22Rv1 (cell line): ENCODE measurements around the gene CCDC102B.

Experiments
- H3K27ac ChIP-seq: fragments of 450-650 bp; 2 replicates; pipeline ENCODE4 v1.5.1; 2017
- ZFX ChIP-seq: fragments of 450-650 bp; IDR thresholded peaks from 2 replicates; pipeline ENCODE4 v1.6.1; 2017; ENCODE audit warnings: antibody characterized with exemption, borderline replicate concordance
- TF ChIP-seq, protein P1 (sequence below): fragments of 450-650 bp; IDR thresholded peaks from 2 replicates; pipeline ENCODE4 v1.5.1; 2017; ENCODE audit warnings: mild to moderate bottlenecking

Gene CCDC102B

GRCh38 chr18:68840554-68841263 is 42.8 kb downstream of the CCDC102B start:
- no peak for TF ChIP-seq ZFX
- TF ChIP-seq, protein P1, sequence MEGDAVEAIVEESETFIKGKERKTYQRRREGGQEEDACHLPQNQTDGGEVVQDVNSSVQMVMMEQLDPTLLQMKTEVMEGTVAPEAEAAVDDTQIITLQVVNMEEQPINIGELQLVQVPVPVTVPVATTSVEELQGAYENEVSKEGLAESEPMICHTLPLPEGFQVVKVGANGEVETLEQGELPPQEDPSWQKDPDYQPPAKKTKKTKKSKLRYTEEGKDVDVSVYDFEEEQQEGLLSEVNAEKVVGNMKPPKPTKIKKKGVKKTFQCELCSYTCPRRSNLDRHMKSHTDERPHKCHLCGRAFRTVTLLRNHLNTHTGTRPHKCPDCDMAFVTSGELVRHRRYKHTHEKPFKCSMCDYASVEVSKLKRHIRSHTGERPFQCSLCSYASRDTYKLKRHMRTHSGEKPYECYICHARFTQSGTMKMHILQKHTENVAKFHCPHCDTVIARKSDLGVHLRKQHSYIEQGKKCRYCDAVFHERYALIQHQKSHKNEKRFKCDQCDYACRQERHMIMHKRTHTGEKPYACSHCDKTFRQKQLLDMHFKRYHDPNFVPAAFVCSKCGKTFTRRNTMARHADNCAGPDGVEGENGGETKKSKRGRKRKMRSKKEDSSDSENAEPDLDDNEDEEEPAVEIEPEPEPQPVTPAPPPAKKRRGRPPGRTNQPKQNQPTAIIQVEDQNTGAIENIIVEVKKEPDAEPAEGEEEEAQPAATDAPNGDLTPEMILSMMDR = no peak
- H3K27ac ChIP-seq = no peak overlapping the region

- H3K27ac ChIP-seq = no peak overlapping the region
- TF ChIP-seq, protein P1 = no peak
- no peak for TF ChIP-seq ZFX
These were observed 43.4 kb downstream of the CCDC102B start for GRCh38 chr18:68841301-68841700.

- H3K27ac ChIP-seq = no peak overlapping the region
- TF ChIP-seq, protein P1 = no peak
- no peak for TF ChIP-seq ZFX
These were observed 45.1 kb downstream of the CCDC102B start for GRCh38 chr18:68842951-68843350.

DNA sequence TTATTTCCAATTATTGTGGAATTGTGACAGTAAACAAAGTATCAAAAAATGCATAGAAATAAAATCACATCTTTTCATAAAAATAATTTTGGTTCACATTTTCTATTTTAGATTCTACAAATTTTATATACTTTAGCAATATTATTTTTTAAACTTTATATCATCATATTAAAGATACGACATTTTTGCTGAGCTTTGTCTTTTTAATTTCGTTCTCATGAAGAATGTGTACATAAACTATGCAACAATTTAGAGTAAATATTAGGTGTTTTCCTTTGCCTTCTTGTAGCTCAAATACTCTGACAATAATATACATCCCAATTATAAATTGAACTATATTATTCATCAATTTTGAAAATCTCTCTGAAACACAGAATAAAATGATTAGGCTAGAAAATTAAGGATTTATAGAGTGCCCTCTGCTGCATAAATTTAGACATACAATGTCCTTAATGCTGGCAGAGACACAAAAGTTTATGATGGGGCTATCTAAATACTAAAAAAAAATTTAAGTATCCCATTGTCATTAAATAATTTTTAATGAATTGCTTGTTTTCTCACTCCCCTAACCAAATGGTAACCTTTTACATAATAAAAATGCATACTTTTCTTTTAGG is 45.7 kb downstream of the CCDC102B start:
- no peak overlapping the region for H3K27ac ChIP-seq
- TF ChIP-seq ZFX = no peak
- TF ChIP-seq, protein P1 = peak; percentile 31; the same call in 1 of the 2 replicates

GRCh38 chr18:68847219-68847837 is 49.4 kb downstream of the CCDC102B start:
- no peak for TF ChIP-seq ZFX
- TF ChIP-seq, protein P1 = peak; percentile 84
- H3K27ac ChIP-seq = no peak overlapping the region

- no peak overlapping the region for H3K27ac ChIP-seq
- no peak for TF ChIP-seq ZFX
- TF ChIP-seq, protein P1 = no peak
These were observed 50.4 kb downstream of the CCDC102B start for GRCh38 chr18:68848242-68848641.
